ENCODE results near the gene EIF4G3. TPM values are rescaled to one million over a fixed set of nuclear protein-coding genes. Genes with fewer than 3 reads are reported as not detected.

Gene EIF4G3
- total and polyA plus RNA-seq, 9 of the 15 experiments (the other 6 are each of a cell fraction or from before 2014, with no cell fraction given), result 6.7 to 40.5 (median 32.1) TPM

DNA sequence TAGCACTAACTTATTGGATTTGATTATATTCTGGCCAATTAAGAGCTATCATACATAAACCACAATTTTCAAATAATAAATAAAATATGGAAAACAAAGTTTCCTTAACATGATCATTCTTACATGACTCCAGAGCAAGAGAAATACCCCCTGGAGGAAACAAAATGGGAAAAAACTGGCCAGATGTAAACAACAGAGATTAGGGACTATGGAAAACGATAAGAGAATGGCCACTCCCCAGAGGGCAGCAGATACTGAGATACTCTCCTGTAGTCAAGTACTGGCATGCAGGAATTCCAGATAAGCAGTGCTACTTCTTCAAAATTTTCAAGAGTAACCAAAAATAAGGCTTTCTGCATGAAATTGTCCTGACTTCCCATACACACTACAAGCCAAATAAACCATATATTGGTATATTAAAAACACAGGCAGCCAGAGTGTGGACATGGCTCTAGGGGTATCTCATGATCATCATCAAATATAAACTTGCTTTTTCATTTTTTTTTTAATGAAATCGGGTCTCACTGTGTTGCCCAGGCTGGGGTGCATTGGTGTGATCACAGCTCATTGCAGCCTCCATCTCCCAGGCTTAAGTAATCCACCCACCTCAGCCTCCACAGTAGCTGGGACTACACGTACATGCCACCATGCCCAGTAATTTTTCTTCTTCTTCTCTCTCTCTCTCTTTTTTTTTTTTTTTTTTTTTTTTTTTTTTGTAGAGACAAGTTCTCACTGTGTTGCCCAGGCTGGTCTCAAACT, 118.5 kb downstream of the EIF4G3 start (continued):
- TF ChIP-seq, protein P1, sequence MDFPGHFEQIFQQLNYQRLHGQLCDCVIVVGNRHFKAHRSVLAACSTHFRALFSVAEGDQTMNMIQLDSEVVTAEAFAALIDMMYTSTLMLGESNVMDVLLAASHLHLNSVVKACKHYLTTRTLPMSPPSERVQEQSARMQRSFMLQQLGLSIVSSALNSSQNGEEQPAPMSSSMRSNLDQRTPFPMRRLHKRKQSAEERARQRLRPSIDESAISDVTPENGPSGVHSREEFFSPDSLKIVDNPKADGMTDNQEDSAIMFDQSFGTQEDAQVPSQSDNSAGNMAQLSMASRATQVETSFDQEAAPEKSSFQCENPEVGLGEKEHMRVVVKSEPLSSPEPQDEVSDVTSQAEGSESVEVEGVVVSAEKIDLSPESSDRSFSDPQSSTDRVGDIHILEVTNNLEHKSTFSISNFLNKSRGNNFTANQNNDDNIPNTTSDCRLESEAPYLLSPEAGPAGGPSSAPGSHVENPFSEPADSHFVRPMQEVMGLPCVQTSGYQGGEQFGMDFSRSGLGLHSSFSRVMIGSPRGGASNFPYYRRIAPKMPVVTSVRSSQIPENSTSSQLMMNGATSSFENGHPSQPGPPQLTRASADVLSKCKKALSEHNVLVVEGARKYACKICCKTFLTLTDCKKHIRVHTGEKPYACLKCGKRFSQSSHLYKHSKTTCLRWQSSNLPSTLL (IDR thresholded peaks at IDR 0.05), result no peak
- TF ChIP-seq, protein P2, sequence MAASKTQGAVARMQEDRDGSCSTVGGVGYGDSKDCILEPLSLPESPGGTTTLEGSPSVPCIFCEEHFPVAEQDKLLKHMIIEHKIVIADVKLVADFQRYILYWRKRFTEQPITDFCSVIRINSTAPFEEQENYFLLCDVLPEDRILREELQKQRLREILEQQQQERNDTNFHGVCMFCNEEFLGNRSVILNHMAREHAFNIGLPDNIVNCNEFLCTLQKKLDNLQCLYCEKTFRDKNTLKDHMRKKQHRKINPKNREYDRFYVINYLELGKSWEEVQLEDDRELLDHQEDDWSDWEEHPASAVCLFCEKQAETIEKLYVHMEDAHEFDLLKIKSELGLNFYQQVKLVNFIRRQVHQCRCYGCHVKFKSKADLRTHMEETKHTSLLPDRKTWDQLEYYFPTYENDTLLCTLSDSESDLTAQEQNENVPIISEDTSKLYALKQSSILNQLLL (CRISPR knock-in tag; IDR thresholded peaks at IDR 0.05; ENCODE audit: borderline replicate concordance), result no peak
- TF ChIP-seq, protein P3, sequence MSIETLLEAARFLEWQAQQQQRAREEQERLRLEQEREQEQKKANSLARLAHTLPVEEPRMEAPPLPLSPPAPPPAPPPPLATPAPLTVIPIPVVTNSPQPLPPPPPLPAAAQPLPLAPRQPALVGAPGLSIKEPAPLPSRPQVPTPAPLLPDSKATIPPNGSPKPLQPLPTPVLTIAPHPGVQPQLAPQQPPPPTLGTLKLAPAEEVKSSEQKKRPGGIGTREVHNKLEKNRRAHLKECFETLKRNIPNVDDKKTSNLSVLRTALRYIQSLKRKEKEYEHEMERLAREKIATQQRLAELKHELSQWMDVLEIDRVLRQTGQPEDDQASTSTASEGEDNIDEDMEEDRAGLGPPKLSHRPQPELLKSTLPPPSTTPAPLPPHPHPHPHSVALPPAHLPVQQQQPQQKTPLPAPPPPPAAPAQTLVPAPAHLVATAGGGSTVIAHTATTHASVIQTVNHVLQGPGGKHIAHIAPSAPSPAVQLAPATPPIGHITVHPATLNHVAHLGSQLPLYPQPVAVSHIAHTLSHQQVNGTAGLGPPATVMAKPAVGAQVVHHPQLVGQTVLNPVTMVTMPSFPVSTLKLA (conservative IDR thresholded peaks at IDR 0.05), result 0 out of 4 replicates have a peak, but pooled peaks of 1 of the 2 experiments have one; percentile 11
- TF ChIP-seq ZBED1 (IDR thresholded peaks at IDR 0.05) (no peak), ZNF436 (CRISPR knock-in tag; IDR thresholded peaks at IDR 0.05) (no peak), PML (IDR thresholded peaks at IDR 0.05; ENCODE audit: low read length) (no peak), RBM39 (optimal IDR thresholded peaks at IDR 0.05; ENCODE audit: low read depth, low read length) (no peak), GTF2F1 (IDR thresholded peaks at IDR 0.05; ENCODE audit: low read depth, low read length) (no peak), SREBF2 (CRISPR knock-in tag; IDR thresholded peaks at IDR 0.05) (no peak), NCOR1 (IDR thresholded peaks at IDR 0.05) (0 out of 2 replicates have a peak, but pooled peaks have one; percentile 22), TBL1XR1 (IDR thresholded peaks at IDR 0.05; ENCODE audit: low read length in 2 of 2) (peak in 1 of 2 experiments; percentile 42; a peak in 1 of 4 replicates), ILF3 (IDR thresholded peaks at IDR 0.05; ENCODE audit: borderline replicate concordance) (no peak)
- TF ChIP-seq, protein P4, sequence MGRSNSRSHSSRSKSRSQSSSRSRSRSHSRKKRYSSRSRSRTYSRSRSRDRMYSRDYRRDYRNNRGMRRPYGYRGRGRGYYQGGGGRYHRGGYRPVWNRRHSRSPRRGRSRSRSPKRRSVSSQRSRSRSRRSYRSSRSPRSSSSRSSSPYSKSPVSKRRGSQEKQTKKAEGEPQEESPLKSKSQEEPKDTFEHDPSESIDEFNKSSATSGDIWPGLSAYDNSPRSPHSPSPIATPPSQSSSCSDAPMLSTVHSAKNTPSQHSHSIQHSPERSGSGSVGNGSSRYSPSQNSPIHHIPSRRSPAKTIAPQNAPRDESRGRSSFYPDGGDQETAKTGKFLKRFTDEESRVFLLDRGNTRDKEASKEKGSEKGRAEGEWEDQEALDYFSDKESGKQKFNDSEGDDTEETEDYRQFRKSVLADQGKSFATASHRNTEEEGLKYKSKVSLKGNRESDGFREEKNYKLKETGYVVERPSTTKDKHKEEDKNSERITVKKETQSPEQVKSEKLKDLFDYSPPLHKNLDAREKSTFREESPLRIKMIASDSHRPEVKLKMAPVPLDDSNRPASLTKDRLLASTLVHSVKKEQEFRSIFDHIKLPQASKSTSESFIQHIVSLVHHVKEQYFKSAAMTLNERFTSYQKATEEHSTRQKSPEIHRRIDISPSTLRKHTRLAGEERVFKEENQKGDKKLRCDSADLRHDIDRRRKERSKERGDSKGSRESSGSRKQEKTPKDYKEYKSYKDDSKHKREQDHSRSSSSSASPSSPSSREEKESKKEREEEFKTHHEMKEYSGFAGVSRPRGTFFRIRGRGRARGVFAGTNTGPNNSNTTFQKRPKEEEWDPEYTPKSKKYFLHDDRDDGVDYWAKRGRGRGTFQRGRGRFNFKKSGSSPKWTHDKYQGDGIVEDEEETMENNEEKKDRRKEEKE (IDR thresholded peaks at IDR 0.05; ENCODE audit: borderline replicate concordance in 1 of 2, control insufficient read depth in 1 of 2, low read depth in 2 of 2, low read length in 1 of 2), result no peak
- TF ChIP-seq, protein P5, sequence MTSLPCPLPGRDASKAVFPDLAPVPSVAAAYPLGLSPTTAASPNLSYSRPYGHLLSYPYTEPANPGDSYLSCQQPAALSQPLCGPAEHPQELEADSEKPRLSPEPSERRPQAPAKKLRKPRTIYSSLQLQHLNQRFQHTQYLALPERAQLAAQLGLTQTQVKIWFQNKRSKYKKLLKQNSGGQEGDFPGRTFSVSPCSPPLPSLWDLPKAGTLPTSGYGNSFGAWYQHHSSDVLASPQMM (CRISPR knock-in tag; IDR thresholded peaks at IDR 0.05), result no peak
- TF ChIP-seq, protein P6, sequence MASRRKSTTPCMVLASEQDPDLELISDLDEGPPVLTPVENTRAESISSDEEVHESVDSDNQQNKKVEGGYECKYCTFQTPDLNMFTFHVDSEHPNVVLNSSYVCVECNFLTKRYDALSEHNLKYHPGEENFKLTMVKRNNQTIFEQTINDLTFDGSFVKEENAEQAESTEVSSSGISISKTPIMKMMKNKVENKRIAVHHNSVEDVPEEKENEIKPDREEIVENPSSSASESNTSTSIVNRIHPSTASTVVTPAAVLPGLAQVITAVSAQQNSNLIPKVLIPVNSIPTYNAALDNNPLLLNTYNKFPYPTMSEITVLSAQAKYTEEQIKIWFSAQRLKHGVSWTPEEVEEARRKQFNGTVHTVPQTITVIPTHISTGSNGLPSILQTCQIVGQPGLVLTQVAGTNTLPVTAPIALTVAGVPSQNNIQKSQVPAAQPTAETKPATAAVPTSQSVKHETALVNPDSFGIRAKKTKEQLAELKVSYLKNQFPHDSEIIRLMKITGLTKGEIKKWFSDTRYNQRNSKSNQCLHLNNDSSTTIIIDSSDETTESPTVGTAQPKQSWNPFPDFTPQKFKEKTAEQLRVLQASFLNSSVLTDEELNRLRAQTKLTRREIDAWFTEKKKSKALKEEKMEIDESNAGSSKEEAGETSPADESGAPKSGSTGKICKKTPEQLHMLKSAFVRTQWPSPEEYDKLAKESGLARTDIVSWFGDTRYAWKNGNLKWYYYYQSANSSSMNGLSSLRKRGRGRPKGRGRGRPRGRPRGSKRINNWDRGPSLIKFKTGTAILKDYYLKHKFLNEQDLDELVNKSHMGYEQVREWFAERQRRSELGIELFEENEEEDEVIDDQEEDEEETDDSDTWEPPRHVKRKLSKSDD (conservative IDR thresholded peaks at IDR 0.05; ENCODE audit: low read length), result no peak

All from K562 (cell line).